Caki2 (cell line): ENCODE results near the gene AKAP1. TPM values are rescaled to one million over a fixed set of nuclear protein-coding genes. Genes with fewer than 3 reads are reported as not detected.

Experiments
- DNase-seq: peaks from one replicate; pipeline ENCODE4 v3.0.0-alpha.2; 2015; ENCODE audit warnings: low read depth
- in situ Hi-C: cut with HindIII; loops from 2 replicates; pipeline ENCODE4 v1.10.0; 2016; ENCODE audit warnings: low sequenced_read_pairs, low pct_unique_long_range_greater_than_20kb, mixed read lengths
- total RNA-seq: library from RNA; depleted of rRNA; stranded (reverse); fragments of >200 nt; shearing (Covaris generic); gene quantifications from 2 replicates; pipeline ENCODE4 v1.2.3, GENCODE V29; 2014; ENCODE audit warnings: low replicate concordance; rRNA removed

AKAP1 gene
- total RNA-seq, result 3.2 and 11.5 TPM in 2 replicates

- peak; percentile 95 for DNase-seq
- in situ Hi-C loops, result no loop called here
Measured at GRCh38 chr17:57084802-57085447, at the start of gene AKAP1. Gene AKAP1 (plus strand): TSS chr17:57085246. CDS start chr17:57105465, 20,219 bp downstream.

GRCh38 chr17:57035971-57036481 is 49.0 kb upstream of the AKAP1 start:
- DNase-seq, result no peak

GRCh38 chr17:57037411-57037810 is 47.6 kb upstream of the AKAP1 start:
- in situ Hi-C loops, result no loop called here

More at GRCh38 chr17:57035971-57036481, 49.0 kb upstream of the AKAP1 start:
- in situ Hi-C loops, result no loop called here

GRCh38 chr17:57038486-57038885 is 46.6 kb upstream of the AKAP1 start:
- no peak for DNase-seq
- in situ Hi-C loops, result no loop called here

More at GRCh38 chr17:57037411-57037810, 47.6 kb upstream of the AKAP1 start:
- DNase-seq, result no peak

- in situ Hi-C loops, result no loop called here
- DNase-seq, result no peak
Measured at GRCh38 chr17:57040571-57040970, 44.5 kb upstream of the AKAP1 start.

GRCh38 chr17:57043276-57043675 is 41.8 kb upstream of the AKAP1 start:
- in situ Hi-C loops, result no loop called here
- DNase-seq, result no peak

- in situ Hi-C loops, result no loop called here
- DNase-seq, result no peak
Measured at GRCh38 chr17:57044976-57045867, 39.8 kb upstream of the AKAP1 start.

- no peak for DNase-seq
- in situ Hi-C loops, result no loop called here
Measured at GRCh38 chr17:57045868-57046704, 39.0 kb upstream of the AKAP1 start.

GRCh38 chr17:57046749-57047148 is 38.3 kb upstream of the AKAP1 start:
- in situ Hi-C loops, result no loop called here

GRCh38 chr17:57048096-57048495 is 37.0 kb upstream of the AKAP1 start:
- in situ Hi-C loops, result no loop called here
- no peak for DNase-seq

More at GRCh38 chr17:57046749-57047148, 38.3 kb upstream of the AKAP1 start:
- DNase-seq, result no peak

- in situ Hi-C loops, result no loop called here
Measured at GRCh38 chr17:57050306-57050705, 34.7 kb upstream of the AKAP1 start.

GRCh38 chr17:57051886-57052361 is 33.1 kb upstream of the AKAP1 start:
- no peak for DNase-seq
- in situ Hi-C loops, result no loop called here

More at GRCh38 chr17:57050306-57050705, 34.7 kb upstream of the AKAP1 start:
- DNase-seq, result no peak

GRCh38 chr17:57062865-57063264 is 22.2 kb upstream of the AKAP1 start:
- no peak for DNase-seq
- in situ Hi-C loops, result no loop called here

GRCh38 chr17:57067162-57067561 is 17.9 kb upstream of the AKAP1 start:
- in situ Hi-C loops, result no loop called here
- DNase-seq, result no peak

- DNase-seq, result no peak
- in situ Hi-C loops, result no loop called here
Measured at GRCh38 chr17:57067781-57068180, 17.3 kb upstream of the AKAP1 start.

GRCh38 chr17:57068222-57068658 is 16.8 kb upstream of the AKAP1 start:
- no peak for DNase-seq
- in situ Hi-C loops, result no loop called here

GRCh38 chr17:57068707-57069106 is 16.3 kb upstream of the AKAP1 start:
- in situ Hi-C loops, result no loop called here
- DNase-seq, result no peak
